NCI-H146 (cell line): ENCODE measurements around the gene ERP29.
"Not testable (repeated sequence)": the region's sequence is repeated elsewhere in the genome, so short reads cannot be mapped to it uniquely, and the experiment has no call there.

Experiments
- DNase-seq: peaks from one replicate; lab custom pipeline; 2025; lab: John Stamatoyannopoulos, UW

ERP29 gene

GRCh38 chr12:112004041-112004440 is 9.2 kb upstream of the ERP29 start:
- no peak for DNase-seq

- DNase-seq, result peak; percentile 31
Observed at GRCh38 chr12:112005419-112006395, 7.5 kb upstream of the ERP29 start.

GRCh38 chr12:112007945-112008344 is 5.3 kb upstream of the ERP29 start:
- DNase-seq, result no peak

- DNase-seq, result no peak
Observed at GRCh38 chr12:112008918-112009317, 4.3 kb upstream of the ERP29 start.

- DNase-seq, result not testable (repeated sequence)
Observed at GRCh38 chr12:112009596-112009995, 3.6 kb upstream of the ERP29 start.

GRCh38 chr12:112010415-112011344 is 2.5 kb upstream of the ERP29 start:
- DNase-seq, result no peak

DNA sequence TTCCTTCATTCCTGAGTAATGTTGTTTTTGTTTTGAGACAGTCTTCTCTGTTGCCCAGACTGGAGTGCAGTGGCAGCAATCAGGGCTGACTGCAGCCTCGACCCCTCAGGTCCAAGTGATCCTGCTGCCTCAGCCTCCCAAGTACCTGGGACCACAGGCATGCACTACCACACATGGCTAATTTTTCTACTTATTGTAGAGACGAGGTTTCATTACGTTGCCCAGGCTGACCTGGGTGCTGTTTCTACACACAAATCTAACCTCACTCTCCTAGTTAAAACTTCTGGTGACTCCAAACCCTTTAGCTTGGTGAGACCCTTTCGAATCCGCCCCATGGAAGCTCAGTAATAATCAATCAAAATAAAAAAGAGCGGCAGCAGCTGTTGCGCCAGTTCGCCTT is 1.5 kb upstream of the ERP29 start:
- DNase-seq, result no peak

DNA sequence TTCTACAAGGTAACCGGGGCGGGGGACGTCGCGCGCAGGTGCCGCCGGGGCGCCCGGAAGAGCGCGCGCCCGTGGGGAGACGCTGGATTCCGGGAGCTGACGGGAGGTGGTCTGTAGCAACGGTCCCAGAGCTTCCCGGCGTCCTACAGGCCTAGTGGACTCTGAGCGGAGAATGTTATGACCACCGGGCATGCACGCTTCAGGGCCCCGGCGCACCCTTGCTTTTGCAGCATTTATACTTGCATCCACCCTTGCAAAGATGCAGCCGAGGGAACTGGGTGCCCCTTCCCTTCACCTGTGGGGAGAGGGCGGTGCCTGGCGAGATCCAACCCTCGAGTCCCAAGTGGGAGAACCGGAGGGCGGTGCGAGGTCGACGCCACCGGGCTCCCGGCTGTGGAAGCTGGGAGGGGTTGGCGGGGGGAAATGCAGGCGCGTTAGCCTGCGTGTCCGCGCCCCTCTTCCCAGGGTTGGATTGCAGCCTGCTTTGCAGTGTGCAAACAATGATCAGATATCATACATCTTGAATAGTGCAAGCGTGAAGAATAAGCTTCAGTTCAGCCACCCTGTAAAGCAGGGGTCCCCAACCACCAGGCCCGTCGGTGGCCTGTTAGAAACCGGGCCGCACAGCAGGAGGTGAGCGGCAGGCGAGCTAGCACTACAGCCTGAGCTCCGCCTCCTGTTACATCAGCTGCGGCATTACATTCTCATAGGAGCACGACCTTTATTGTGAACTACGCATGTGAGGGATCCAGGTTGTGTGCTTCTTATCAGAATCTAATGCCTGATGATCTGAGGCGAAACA is 576 bp downstream of the ERP29 start:
- peak; percentile 87 for DNase-seq

- no peak for DNase-seq
Observed at GRCh38 chr12:112015938-112016337, 2.7 kb downstream of the ERP29 start.

DNA sequence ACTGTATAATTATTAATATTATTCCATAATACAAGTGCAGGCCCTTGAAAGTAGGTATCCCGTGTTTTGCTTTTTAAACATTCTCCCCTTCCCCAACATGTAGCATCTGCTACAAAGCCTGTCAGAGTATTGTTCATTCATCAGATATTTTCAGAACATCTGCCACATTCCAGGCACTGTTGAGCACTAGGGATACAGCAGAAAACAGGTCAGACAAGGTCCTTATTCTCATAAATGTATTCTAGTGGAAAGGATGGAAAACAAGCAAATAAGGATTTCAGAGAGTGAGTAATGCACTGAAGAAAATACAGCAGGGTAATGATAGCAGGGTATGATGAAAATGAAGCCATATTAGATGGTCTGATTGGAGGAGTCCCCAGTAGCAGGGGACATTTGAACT is 3.8 kb downstream of the ERP29 start:
- no peak for DNase-seq

DNA sequence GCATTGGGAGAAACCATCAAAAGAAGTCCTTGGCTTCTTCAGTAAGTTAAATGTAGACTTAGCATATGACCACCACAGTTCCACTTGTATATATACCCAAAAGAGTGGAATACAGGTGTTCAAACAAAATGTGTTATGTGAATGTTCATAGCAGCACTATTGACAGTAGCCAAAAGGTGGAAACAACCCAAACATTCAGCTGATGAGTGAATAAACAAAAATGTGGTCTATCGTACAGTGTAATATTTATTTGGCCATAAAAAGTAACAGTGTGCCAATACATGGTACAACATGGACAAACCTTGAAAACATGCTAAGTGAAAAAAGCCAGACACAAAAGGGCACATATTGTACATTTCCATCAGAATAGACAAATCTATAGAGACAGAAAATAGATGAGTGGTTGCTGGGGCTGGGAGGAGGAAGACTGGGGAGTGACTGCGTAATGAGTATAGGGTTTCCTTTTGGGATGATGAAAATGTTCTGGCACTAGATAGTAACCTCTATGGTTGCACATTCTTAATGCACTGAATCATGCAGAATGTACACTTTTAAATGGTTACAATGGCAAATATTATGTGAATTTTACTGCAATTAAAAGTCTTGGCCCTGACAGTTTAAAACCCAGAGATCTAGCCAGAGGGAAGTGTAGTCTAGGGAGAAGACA is 5.5 kb downstream of the ERP29 start:
- no peak for DNase-seq

DNA sequence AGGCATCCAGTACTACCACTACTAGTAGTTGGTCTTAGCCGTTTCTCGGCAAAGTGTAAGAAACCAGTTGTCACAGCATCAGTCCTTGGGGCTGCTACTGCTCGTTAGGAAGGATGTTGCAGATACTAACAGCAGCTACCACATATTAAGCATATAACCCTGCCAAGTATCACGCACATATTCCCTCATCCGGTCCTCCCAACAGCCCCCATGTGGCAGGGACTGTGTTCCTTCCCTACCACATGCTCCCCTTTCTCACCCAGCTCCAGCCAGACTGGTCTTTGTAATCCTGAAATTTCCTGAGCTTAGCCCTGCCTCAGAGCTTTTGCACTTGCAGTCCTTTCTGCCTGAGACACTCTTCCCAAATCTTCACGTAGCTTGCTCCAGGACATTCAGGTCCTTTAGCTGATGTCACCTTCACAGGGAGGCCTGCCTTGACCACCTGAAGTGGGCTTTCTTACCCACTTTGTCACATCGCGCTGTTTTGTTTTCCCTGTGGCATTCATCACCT is 7.8 kb downstream of the ERP29 start:
- no peak for DNase-seq

DNA sequence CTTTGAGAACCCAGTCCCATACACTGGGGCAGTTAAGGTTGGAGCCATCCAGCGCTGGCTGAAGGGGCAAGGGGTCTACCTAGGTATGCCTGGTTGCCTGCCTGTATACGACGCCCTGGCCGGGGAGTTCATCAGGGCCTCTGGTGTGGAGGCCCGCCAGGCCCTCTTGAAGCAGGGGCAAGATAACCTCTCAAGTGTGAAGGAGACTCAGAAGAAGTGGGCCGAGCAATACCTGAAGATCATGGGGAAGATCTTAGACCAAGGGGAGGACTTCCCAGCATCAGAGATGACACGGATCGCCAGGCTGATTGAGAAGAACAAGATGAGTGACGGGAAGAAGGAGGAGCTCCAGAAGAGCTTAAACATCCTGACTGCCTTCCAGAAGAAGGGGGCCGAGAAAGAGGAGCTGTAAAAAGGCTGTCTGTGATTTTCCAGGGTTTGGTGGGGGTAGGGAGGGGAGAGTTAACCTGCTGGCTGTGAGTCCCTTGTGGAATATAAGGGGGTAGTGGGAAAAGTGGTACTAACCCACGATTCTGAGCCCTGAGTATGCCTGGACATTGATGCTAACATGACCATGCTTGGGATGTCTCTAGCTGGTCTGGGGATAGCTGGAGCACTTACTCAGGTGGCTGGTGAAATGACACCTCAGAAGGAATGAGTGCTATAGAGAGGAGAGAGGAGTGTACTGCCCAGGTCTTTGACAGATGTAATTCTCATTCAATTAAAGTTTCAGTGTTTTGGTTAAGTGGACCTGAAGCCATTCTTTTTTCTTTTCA is 9.2 kb downstream of the ERP29 start:
- no peak for DNase-seq

- no peak for DNase-seq
Observed at GRCh38 chr12:112023759-112024396, 10.7 kb downstream of the ERP29 start.

DNA sequence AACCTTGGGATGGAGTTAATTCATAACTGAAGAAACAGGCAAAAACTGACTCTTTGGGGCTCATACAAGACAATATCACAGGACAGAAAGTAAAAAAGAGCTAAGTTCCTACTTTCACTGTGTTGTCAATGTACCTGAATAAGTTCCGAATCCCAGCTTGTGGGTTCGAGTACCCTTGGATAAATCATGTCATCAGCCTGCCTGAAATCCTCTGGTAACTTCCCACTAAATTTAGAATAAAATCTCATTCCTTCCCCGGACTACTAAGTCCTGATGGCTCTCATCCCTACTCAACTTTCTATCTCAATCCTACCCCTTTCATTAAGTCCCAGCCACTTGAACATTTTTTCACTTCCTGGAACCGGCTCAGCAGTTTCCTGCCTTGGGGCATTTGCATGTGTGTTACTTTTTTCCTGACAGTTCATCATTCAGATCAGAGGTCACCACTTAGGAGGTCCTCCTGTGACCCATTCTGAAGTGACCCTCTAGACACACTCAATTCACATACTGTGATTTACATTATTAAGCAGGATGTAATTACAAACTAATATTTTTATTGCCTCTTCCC is 12.7 kb downstream of the ERP29 start:
- DNase-seq, result no peak

GRCh38 chr12:112029301-112029700 is 16.1 kb downstream of the ERP29 start:
- no peak for DNase-seq

DNA sequence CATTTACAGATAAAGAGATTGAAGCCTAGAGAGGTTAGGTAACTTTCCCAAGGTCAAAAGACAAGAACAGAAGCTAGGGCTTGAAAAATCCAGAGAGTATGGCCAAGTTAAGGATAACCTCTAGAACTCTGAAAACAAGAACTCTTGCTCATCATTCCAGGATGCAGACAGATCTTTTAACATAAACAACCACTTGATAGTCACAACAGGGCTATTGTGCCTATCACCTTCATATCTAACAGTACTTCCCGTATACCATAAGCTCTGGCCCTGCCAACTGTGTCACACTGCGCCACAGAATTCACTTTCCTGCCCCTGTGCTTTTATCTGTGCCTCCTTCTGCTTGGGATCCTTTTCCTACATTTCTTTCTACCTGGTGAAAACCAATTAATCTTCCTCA is 18.2 kb downstream of the ERP29 start:
- no peak for DNase-seq

DNA sequence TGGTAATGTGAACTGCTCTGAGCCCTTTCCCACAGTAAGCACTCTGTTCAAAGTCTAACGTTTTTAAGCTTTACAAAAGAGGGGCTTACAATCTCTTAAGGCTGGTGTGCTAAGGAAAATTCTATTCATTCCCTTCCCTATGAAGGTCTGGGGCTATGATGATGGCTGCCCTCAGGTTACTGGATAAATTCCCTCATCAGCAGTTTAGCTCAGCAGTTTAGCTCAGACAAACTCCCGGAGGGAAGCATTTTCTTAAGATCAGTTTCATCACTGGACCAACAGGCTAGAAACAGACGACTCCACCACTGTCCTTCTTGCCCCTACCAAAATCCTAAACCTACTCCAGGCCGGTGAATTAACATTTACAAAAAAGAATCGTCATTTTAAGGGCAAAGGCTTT is 19.1 kb downstream of the ERP29 start:
- no peak for DNase-seq

GRCh38 chr12:112035219-112035785 is 22.1 kb downstream of the ERP29 start:
- DNase-seq, result no peak
